Heart left ventricle (tissue), 16 donors: ENCODE results near the gene TCF23. TPM values are rescaled to one million over a fixed set of nuclear protein-coding genes. Genes with fewer than 3 reads are reported as not detected.

Experiments
- ATAC-seq, 4 donors: fragments of 200-7000 bp; cut with Tn5 transposase; one replicate each; pipeline ENCODE4 v1.9.1; 2020 to 2022; ENCODE audit warnings: moderate library complexity in 4 of 4, mild to moderate bottlenecking in 3 of 4, moderate number of reproducible peaks in 1 of 4
- DNase-seq, 5 donors: peaks; one replicate each; pipeline ENCODE4 v3.0.0-alpha.2; 2020
- H3K27ac ChIP-seq, 12 donors: fragments of 200-600 bp; sonication (generic) in 4 of 12; one replicate each; pipeline versions ENCODE4 v1.5.0 to v1.8.0; 2016 to 2022; ENCODE audit warnings: mild to moderate bottlenecking in 2 of 12
- H3K27me3 ChIP-seq, 9 donors: fragments of 200-600 bp; sonication (generic) in 2 of 9; one replicate each; pipeline versions ENCODE4 v1.5.1 to v1.8.0; 2016 to 2022; ENCODE audit warnings: mild to moderate bottlenecking in 3 of 9
- H3K36me3 ChIP-seq, 9 donors: fragments of 200-600 bp; sonication (generic) in 2 of 9; one replicate each; pipeline versions ENCODE4 v1.5.0 to v1.8.0; 2018 to 2022; ENCODE audit warnings: mild to moderate bottlenecking in 2 of 9
- H3K4me1 ChIP-seq, 12 donors: fragments of 200-600 bp; sonication (generic) in 4 of 12; one replicate each; pipeline versions ENCODE4 v1.5.0 to v1.8.0; 2016 to 2022; ENCODE audit warnings: mild to moderate bottlenecking in 3 of 12
- H3K4me3 ChIP-seq, 12 donors: fragments of 200-600 bp; sonication (generic) in 4 of 12; one replicate each; pipeline versions ENCODE4 v1.5.0 to v1.8.0; 2017 to 2022; ENCODE audit warnings: mild to moderate bottlenecking in 9 of 12, moderate library complexity in 4 of 12
- H3K9me3 ChIP-seq, 12 donors: fragments of 200-600 bp; sonication (generic) in 4 of 12; one replicate each; pipeline versions ENCODE4 v1.5.0 to v1.8.0; 2016 to 2022; ENCODE audit warnings: mild to moderate bottlenecking in 1 of 12
- CTCF ChIP-seq, 12 donors: fragments of 200-600 bp; sonication (generic) in 4 of 12; IDR thresholded peaks; one replicate each; pipeline versions ENCODE4 v1.5.0 to v1.8.0; 2018 to 2022; ENCODE audit warnings: antibody characterized with exemption in 12 of 12, mild to moderate bottlenecking in 5 of 12
- POLR2A ChIP-seq, 2 donors: fragments of 450-650 bp; IDR thresholded peaks; one replicate each; pipeline ENCODE4 v1.6.1; 2017; ENCODE audit warnings: antibody characterized with exemption in 2 of 2, mild to moderate bottlenecking in 2 of 2, moderate library complexity in 2 of 2
- WGBS, 4 donors: extraction: QIAGEN DNeasy Blood & Tissue Kit in 2 of 4; methylation state at CpG; one replicate each; pipeline versions ENCODE4 v1.1.5 to v1.1.7; 2013 to 2018; 5-methylcytosine and 5-hydroxymethylcytosine counted together
- intact Hi-C, 10 donors: fragments of 100-400 bp; cut with DNase I; formaldehyde crosslinking; loops; one replicate each; pipeline versions ENCODE4 v1.11.1 to v1.14.2; 2022
- polyA plus RNA-seq, 2 donors: library from polyadenylated mRNA; stranded (reverse); fragments of 200-250 nt; gene quantifications; one replicate each; pipeline ENCODE4 v1.2.3, GENCODE V29; 2013
- total RNA-seq, 9 donors: library from RNA; depleted of rRNA in 2 of 9; stranded (reverse); fragments of >200 nt in 2 of 9; fragmentation: NEBNext Ultra II Directional in 3 of 9; extraction: Animal tissue kit (Norgen Biotek cat#: 25700) in 3 of 9; gene quantifications; one replicate each; pipeline versions ENCODE4 v1.1.0 to v1.2.4, GENCODE V29; 2016 to 2023
- donor health status: ischemic (EF 13 %, LVEDD 7.1; RV severe dilation, severe dysfunction).
- donor health status: healthy with polysubstance abuse.
- donor health status: DM: no; HTN: yes; CAD: no.
- donor health status: DM: no; HTN: no; CAD: no.
- donor health status: ischemic (EF 25% LVEDD 6.9; RV normal size, moderate dysfunction).
- donor health status: ischemic (EF 25% LVEDD 5.7; RV mildly dilated, moderate dysfunction).
- donor health status: healthy.
- donor health status: DM: yes; HTN: yes; CAD: no.
- donor health status: ischemic (EF 35%, LVEDD 5.7; RV mildly dilated, moderate dysfunction).
- donor health status: nonischemic (EF 11% LVEDD 7.7; RV severe dilation, severe dysfunction).
- donor health status: DM: yes; HTN: yes; CAD: no.
- donor health status: PGD.
- donor health status: ischemic (EF 29% LVEDD 5.4; RV normal size, mild dysfunction).
- donor health status: nonischemic (EF 23%, LVEDD 6.1; RV moderate dilation, normal function).

The TCF23 gene
- total and polyA plus RNA-seq, 11 donors: 0.04 to 0.85 (median 0.07) TPM; not detected in 6

DNA sequence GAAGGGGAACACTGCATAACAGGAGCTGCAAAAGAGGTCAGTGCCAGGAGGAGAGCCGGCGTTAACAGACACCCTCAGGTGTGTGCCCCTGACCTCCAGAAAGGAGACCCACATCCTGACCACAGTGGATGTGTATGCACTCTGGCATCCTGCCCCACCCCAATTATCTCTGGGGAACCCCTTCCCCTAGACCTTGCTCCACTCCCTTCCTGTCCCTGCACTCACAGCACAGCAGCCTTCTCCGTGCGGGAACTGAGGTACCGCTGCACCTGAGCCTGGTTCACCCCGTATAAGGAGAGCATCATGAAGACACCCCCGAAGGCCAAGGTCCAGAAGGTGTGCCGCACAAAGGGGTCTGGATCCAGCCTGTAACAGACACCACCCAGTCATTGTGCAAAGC is 55.8 kb downstream of the TCF23 start:
- DNase-seq: no peak
- H3K27ac ChIP-seq: no peak overlapping the region
- TF ChIP-seq POLR2A (IDR thresholded peaks at IDR 0.05) (no peak), CTCF (IDR thresholded peaks at IDR 0.05) (no peak)
- intact Hi-C loops: no loop called here
- H3K4me1 ChIP-seq: no peaks in the 10 kb centered on the region
- 86 to 94% (median 92%) methylated on average over 3 to 8 of the region's 8 CpGs for WGBS, 4 donors
- H3K36me3 ChIP-seq: peaks cover 0 to 92% (median 78%) of the 10 kb centered on the region in 9 donors
- H3K27me3 ChIP-seq: no peaks in the 10 kb centered on the region
- no peak overlapping the region for H3K4me3 ChIP-seq
- H3K9me3 ChIP-seq: no peaks in the 10 kb centered on the region
- no peak for ATAC-seq

DNA sequence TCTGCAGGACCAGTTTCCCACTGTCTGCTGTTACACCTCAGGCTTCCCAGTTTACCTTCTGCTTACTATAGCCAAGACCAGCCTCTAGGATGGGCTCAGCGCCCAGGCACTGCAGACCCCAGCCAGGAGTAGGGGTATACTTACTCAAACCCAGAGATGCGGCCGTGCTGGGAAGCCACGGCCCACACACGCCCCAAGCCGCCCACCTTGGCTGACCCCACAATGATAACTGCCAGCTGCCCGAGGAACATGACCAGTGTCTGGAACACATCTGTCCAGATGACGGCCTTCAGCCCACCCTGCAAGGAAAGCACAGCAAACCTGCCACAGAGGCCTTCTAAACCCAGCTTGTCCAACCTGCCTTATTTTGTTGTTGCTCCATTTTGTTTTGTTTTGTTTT is 56.4 kb downstream of the TCF23 start:
- no peaks in the 10 kb centered on the region for H3K9me3 ChIP-seq
- intact Hi-C loops: loop anchor here in 1 of 10 donors (5.0 kb wide), 1 partner anchor 68 kb away; the partner anchor contains the start of gene PRR30
- TF ChIP-seq POLR2A (IDR thresholded peaks at IDR 0.05): no peak
- TF ChIP-seq CTCF (IDR thresholded peaks at IDR 0.05): no peak
- H3K27ac ChIP-seq: no peak overlapping the region
- H3K4me3 ChIP-seq: no peak overlapping the region
- no peaks in the 10 kb centered on the region for H3K27me3 ChIP-seq
- ATAC-seq: no peak
- H3K36me3 ChIP-seq: peaks cover 0 to 90% (median 76%) of the 10 kb centered on the region in 9 donors
- no peak for DNase-seq
- WGBS, 4 donors: 68 to 77% (median 75%) methylated on average over 8 of the region's 8 CpGs
- H3K4me1 ChIP-seq: no peaks in the 10 kb centered on the region

GRCh38 chr2:27206346-27206745 is 57.5 kb downstream of the TCF23 start:
- ATAC-seq: no peak
- H3K27me3 ChIP-seq: no peaks in the 10 kb centered on the region
- H3K9me3 ChIP-seq: no peaks in the 10 kb centered on the region
- H3K27ac ChIP-seq: no peak overlapping the region
- no peak for DNase-seq
- TF ChIP-seq POLR2A (IDR thresholded peaks at IDR 0.05) (no peak), CTCF (IDR thresholded peaks at IDR 0.05) (no peak)
- no peak overlapping the region for H3K4me3 ChIP-seq
- H3K36me3 ChIP-seq: peaks cover 0 to 84% (median 70%) of the 10 kb centered on the region in 9 donors
- intact Hi-C loops: loop anchor here in 1 of 10 donors (5.0 kb wide), 1 partner anchor 69 kb away; the partner anchor contains the start of gene PRR30
- 97 to 99% (median 98%) methylated on average over 6 of the region's 6 CpGs for WGBS, 4 donors
- peaks cover 0 to 6% (median 4%) of the 10 kb centered on the region in 12 donors for H3K4me1 ChIP-seq

Other genes starting within 250 kb of the TCF23 start
- gene MAPRE3, start 178.4 kb upstream of the TCF23 start, total RNA-seq: 10 to 100 TPM; 27.4 to 55.2 (median 42.3) TPM
- gene MAPRE3, start 178.4 kb upstream of the TCF23 start, polyA plus RNA-seq: 10 to 100 TPM; 28.7 to 65.0 TPM
- 10 to 100 TPM; 18.3 to 58.0 (median 31.6) TPM for gene TMEM214, start 116.0 kb upstream of the TCF23 start, total RNA-seq
- 10 to 100 TPM; 27.4 to 57.0 TPM for gene TMEM214, start 116.0 kb upstream of the TCF23 start, polyA plus RNA-seq
- 10 to 100 TPM in 4 of 9 donors, 1 to 10 TPM in 5; 4.9 to 12.5 (median 9.9) TPM for gene AGBL5, start 97.3 kb upstream of the TCF23 start, total RNA-seq
- 1 to 10 TPM; 4.5 to 7.9 TPM for gene AGBL5, start 97.3 kb upstream of the TCF23 start, polyA plus RNA-seq
- gene OST4, start 77.3 kb upstream of the TCF23 start, total RNA-seq: 100 to 1,000 TPM; 215 to 466 (median 343) TPM
- gene OST4, start 77.3 kb upstream of the TCF23 start, polyA plus RNA-seq: 100 to 1,000 TPM; 335 to 517 TPM
- gene EMILIN1, start 70.4 kb upstream of the TCF23 start, total RNA-seq: 10 to 100 TPM in 8 of 9 donors, 1 to 10 TPM in 1; 7.5 to 76.9 (median 16.3) TPM
- gene EMILIN1, start 70.4 kb upstream of the TCF23 start, polyA plus RNA-seq: 10 to 100 TPM; 21.0 to 31.2 TPM
- 1 to 10 TPM in 8 of 9 donors, under 1 TPM in 1; 0.89 to 3.9 (median 1.8) TPM for gene KHK, start 62.2 kb upstream of the TCF23 start, total RNA-seq
- 1 to 10 TPM; 1.3 to 2.0 TPM for gene KHK, start 62.2 kb upstream of the TCF23 start, polyA plus RNA-seq
- gene CGREF1, start 29.9 kb upstream of the TCF23 start, total RNA-seq: 1 to 10 TPM in 4 of 9 donors, under 1 TPM in 4, not detected in 1; 0.24 to 2.7 (median 1.0) TPM
- under 1 TPM; 0.67 to 0.99 TPM for gene CGREF1, start 29.9 kb upstream of the TCF23 start, polyA plus RNA-seq
- gene ABHD1, start 25.2 kb upstream of the TCF23 start, total RNA-seq: 1 to 10 TPM in 8 of 9 donors, not detected in 1; 1.2 to 3.9 (median 2.0) TPM
- gene ABHD1, start 25.2 kb upstream of the TCF23 start, polyA plus RNA-seq: 1 to 10 TPM in 1 of 2 donors, under 1 TPM in 1; 0.47 to 6.2 TPM
- gene PREB, start 14.4 kb upstream of the TCF23 start, total RNA-seq: 10 to 100 TPM; 41.1 to 74.5 (median 48.7) TPM
- gene PREB, start 14.4 kb upstream of the TCF23 start, polyA plus RNA-seq: 10 to 100 TPM; 54.3 to 99.4 TPM
- not detected for gene PRR30, start 9.6 kb upstream of the TCF23 start, total RNA-seq
- gene PRR30, start 9.6 kb upstream of the TCF23 start, polyA plus RNA-seq: not detected
- 100 to 1,000 TPM in 8 of 9 donors, 10 to 100 TPM in 1; 96.9 to 210 (median 144) TPM for gene ATRAID, start 63.0 kb downstream of the TCF23 start, total RNA-seq
- gene ATRAID, start 63.0 kb downstream of the TCF23 start, polyA plus RNA-seq: 100 to 1,000 TPM; 126 to 195 TPM
- 10 to 100 TPM in 5 of 9 donors, 1 to 10 TPM in 4; 6.3 to 16.7 (median 10.3) TPM for gene SLC5A6, start 63.3 kb downstream of the TCF23 start, total RNA-seq
- gene SLC5A6, start 63.3 kb downstream of the TCF23 start, polyA plus RNA-seq: 10 to 100 TPM in 1 of 2 donors, 1 to 10 TPM in 1; 6.7 to 37.7 TPM
- 10 to 100 TPM in 2 of 9 donors, 1 to 10 TPM in 7; 5.0 to 14.2 (median 6.7) TPM for gene CAD, start 68.4 kb downstream of the TCF23 start, total RNA-seq
- gene CAD, start 68.4 kb downstream of the TCF23 start, polyA plus RNA-seq: 1 to 10 TPM; 3.2 to 9.3 TPM
- 10 to 100 TPM in 2 of 9 donors, 1 to 10 TPM in 7; 5.0 to 18.1 (median 9.0) TPM for gene SLC30A3, start 114.0 kb downstream of the TCF23 start, total RNA-seq
- gene SLC30A3, start 114.0 kb downstream of the TCF23 start, polyA plus RNA-seq: 1 to 10 TPM; 5.6 to 9.2 TPM
- 1 to 10 TPM in 5 of 9 donors, under 1 TPM in 4; 0.36 to 3.3 (median 1.2) TPM for gene DNAJC5G, start 126.4 kb downstream of the TCF23 start, total RNA-seq
- 1 to 10 TPM in 1 of 2 donors, under 1 TPM in 1; 0.11 to 1.8 TPM for gene DNAJC5G, start 126.4 kb downstream of the TCF23 start, polyA plus RNA-seq
- 100 to 1,000 TPM; 175 to 329 (median 241) TPM for gene TRIM54, start 133.4 kb downstream of the TCF23 start, total RNA-seq
- gene TRIM54, start 133.4 kb downstream of the TCF23 start, polyA plus RNA-seq: 100 to 1,000 TPM; 128 to 324 TPM
- gene UCN, start 159.4 kb downstream of the TCF23 start, total RNA-seq: 1 to 10 TPM in 6 of 9 donors, under 1 TPM in 3; 0.60 to 2.5 (median 1.1) TPM
- gene UCN, start 159.4 kb downstream of the TCF23 start, polyA plus RNA-seq: 1 to 10 TPM; 1.3 to 1.4 TPM
- 100 to 1,000 TPM in 1 of 9 donors, 10 to 100 TPM in 8; 48.8 to 103 (median 65.7) TPM for gene MPV17, start 174.1 kb downstream of the TCF23 start, total RNA-seq
- gene MPV17, start 174.1 kb downstream of the TCF23 start, polyA plus RNA-seq: 100 to 1,000 TPM in 1 of 2 donors, 10 to 100 TPM in 1; 69.3 to 134 TPM
- gene GTF3C2, start 207.8 kb downstream of the TCF23 start, total RNA-seq: 10 to 100 TPM; 19.9 to 42.6 (median 28.3) TPM
- gene GTF3C2, start 207.8 kb downstream of the TCF23 start, polyA plus RNA-seq: 10 to 100 TPM; 17.8 to 21.9 TPM
- gene EIF2B4, start 221.3 kb downstream of the TCF23 start, total RNA-seq: 10 to 100 TPM; 28.5 to 59.3 (median 37.0) TPM
- gene EIF2B4, start 221.3 kb downstream of the TCF23 start, polyA plus RNA-seq: 10 to 100 TPM; 40.2 to 69.0 TPM
- gene SNX17, start 221.6 kb downstream of the TCF23 start, total RNA-seq: 10 to 100 TPM; 59.4 to 90.7 (median 77.2) TPM
- gene SNX17, start 221.6 kb downstream of the TCF23 start, polyA plus RNA-seq: 100 to 1,000 TPM in 1 of 2 donors, 10 to 100 TPM in 1; 39.2 to 106 TPM
- gene ZNF513, start 231.7 kb downstream of the TCF23 start, total RNA-seq: 10 to 100 TPM in 1 of 9 donors, 1 to 10 TPM in 8; 2.8 to 10.4 (median 7.1) TPM
- 10 to 100 TPM in 1 of 2 donors, 1 to 10 TPM in 1; 8.7 to 11.8 TPM for gene ZNF513, start 231.7 kb downstream of the TCF23 start, polyA plus RNA-seq